ENCODE data around the gene MVB12B. TPM values are rescaled to one million over a fixed set of nuclear protein-coding genes. Genes with fewer than 3 reads are reported as not detected.

The MVB12B gene
- total and polyA plus RNA-seq, 2 of the 8 experiments (the other 6 are each of a cell fraction or from before 2014, with no cell fraction given) = 2.6 to 5.0 TPM

DNA sequence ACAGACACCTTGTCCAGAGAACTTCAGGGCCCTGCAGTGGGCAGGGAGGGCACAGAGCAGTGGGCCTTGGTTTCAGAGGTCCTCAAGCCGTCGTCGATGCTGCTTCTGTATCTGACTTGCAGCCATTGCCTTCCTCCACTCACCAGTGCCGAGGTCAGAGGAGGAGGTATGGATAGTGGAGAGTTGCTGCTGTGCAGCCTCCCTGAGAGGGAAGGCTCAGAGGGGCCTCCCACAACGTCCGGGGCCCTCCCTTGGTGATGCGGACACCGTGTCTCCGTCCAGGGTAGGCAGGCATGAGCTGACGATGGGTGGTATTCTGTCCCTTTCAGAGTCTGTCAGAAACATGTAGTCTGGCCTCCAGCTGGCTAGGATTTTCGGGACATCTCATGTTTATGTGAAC, 73.9 kb downstream of the MVB12B start (continued):
- TF ChIP-seq GTF2F1 (IDR thresholded peaks at IDR 0.05; ENCODE audit: borderline replicate concordance, low read depth, low read length) (no peak), SP4 (IDR thresholded peaks at IDR 0.05; ENCODE audit: low read length) (no peak)
- TF ChIP-seq, protein P1, sequence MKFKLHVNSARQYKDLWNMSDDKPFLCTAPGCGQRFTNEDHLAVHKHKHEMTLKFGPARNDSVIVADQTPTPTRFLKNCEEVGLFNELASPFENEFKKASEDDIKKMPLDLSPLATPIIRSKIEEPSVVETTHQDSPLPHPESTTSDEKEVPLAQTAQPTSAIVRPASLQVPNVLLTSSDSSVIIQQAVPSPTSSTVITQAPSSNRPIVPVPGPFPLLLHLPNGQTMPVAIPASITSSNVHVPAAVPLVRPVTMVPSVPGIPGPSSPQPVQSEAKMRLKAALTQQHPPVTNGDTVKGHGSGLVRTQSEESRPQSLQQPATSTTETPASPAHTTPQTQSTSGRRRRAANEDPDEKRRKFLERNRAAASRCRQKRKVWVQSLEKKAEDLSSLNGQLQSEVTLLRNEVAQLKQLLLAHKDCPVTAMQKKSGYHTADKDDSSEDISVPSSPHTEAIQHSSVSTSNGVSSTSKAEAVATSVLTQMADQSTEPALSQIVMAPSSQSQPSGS (IDR thresholded peaks at IDR 0.05; ENCODE audit: low read length) = no peak
